T-helper 2 cell (primary cell): ENCODE results near the gene MOB4.
"Not testable (repeated sequence)": the region's sequence is repeated elsewhere in the genome, so short reads cannot be mapped to it uniquely, and the experiment has no call there.

Source experiments
- DNase-seq, 5 experiments: peaks; one replicate each; pipeline versions ENCODE4 v3.0.0 to v3.0.0-alpha.2; 2012 to 2022

Gene MOB4

GRCh38 chr2:197514754-197515153 is 1.1 kb upstream of the MOB4 start:
- DNase-seq = peak in 1 of 5 experiments; percentile 54

- no peak for DNase-seq
Observed at GRCh38 chr2:197515315-197515738, 539 bp upstream of the MOB4 start.

GRCh38 chr2:197516393-197516761 is 511 bp downstream of the MOB4 start:
- DNase-seq = peak in 3 of 5 experiments; percentile 3 to 27 (median 23)

GRCh38 chr2:197517150-197517549 is 1.3 kb downstream of the MOB4 start:
- no peak for DNase-seq

GRCh38 chr2:197538412-197538811 is 22.5 kb downstream of the MOB4 start:
- DNase-seq = no peak

GRCh38 chr2:197539734-197540133 is 23.9 kb downstream of the MOB4 start:
- no peak for DNase-seq

GRCh38 chr2:197543206-197543605 is 27.3 kb downstream of the MOB4 start:
- DNase-seq = no peak

GRCh38 chr2:197547163-197547900 is 31.5 kb downstream of the MOB4 start:
- no peak for DNase-seq

GRCh38 chr2:197548582-197548981 is 32.7 kb downstream of the MOB4 start:
- no peak for DNase-seq

- DNase-seq = not testable (repeated sequence)
Observed at GRCh38 chr2:197551260-197551659, 35.4 kb downstream of the MOB4 start.

- DNase-seq = no peak
Observed at GRCh38 chr2:197555467-197555866, 39.6 kb downstream of the MOB4 start.

GRCh38 chr2:197556456-197556855 is 40.6 kb downstream of the MOB4 start:
- no peak for DNase-seq

GRCh38 chr2:197558393-197558792 is 42.5 kb downstream of the MOB4 start:
- DNase-seq = no peak

GRCh38 chr2:197559681-197560080 is 43.8 kb downstream of the MOB4 start:
- DNase-seq = no peak

GRCh38 chr2:197560146-197560665 is 44.3 kb downstream of the MOB4 start:
- no peak for DNase-seq

GRCh38 chr2:197571627-197572271 is 55.9 kb downstream of the MOB4 start:
- no peak for DNase-seq

GRCh38 chr2:197573608-197574007 is 57.7 kb downstream of the MOB4 start:
- DNase-seq = no peak

GRCh38 chr2:197575987-197576386 is 60.1 kb downstream of the MOB4 start:
- DNase-seq = no peak

- DNase-seq = no peak
Observed at GRCh38 chr2:197576631-197577030, 60.8 kb downstream of the MOB4 start.

GRCh38 chr2:197577446-197577845 is 61.6 kb downstream of the MOB4 start:
- no peak for DNase-seq

GRCh38 chr2:197578294-197578693 is 62.4 kb downstream of the MOB4 start:
- not testable (repeated sequence) for DNase-seq

- not testable (repeated sequence) for DNase-seq
Observed at GRCh38 chr2:197580166-197580565, 64.3 kb downstream of the MOB4 start.

GRCh38 chr2:197587255-197587654 is 71.4 kb downstream of the MOB4 start:
- DNase-seq = not testable (repeated sequence)
